SIG-M5 (cell line): ENCODE measurements around the gene ZBTB32.
A peak's percentile ranks its signal among the peaks of the same experiment; 100 is the strongest.
"Not testable (repeated sequence)": the region's sequence is repeated elsewhere in the genome, so short reads cannot be mapped to it uniquely, and the experiment has no call there.

Source experiments
- DNase-seq: peaks from one replicate; lab custom pipeline; 2025; lab: John Stamatoyannopoulos, UW

The ZBTB32 gene, protein sequence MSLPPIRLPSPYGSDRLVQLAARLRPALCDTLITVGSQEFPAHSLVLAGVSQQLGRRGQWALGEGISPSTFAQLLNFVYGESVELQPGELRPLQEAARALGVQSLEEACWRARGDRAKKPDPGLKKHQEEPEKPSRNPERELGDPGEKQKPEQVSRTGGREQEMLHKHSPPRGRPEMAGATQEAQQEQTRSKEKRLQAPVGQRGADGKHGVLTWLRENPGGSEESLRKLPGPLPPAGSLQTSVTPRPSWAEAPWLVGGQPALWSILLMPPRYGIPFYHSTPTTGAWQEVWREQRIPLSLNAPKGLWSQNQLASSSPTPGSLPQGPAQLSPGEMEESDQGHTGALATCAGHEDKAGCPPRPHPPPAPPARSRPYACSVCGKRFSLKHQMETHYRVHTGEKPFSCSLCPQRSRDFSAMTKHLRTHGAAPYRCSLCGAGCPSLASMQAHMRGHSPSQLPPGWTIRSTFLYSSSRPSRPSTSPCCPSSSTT

GRCh38 chr19:35704218-35704617 lies at the start of gene ZBTB32:
Gene ZBTB32, plus strand, starts transcription at chr19:35704558. Its CDS starts 10,069 bp downstream, at chr19:35714627.
- DNase-seq, result no peak

- DNase-seq, result not testable (repeated sequence)
Measured at GRCh38 chr19:35654828-35655227, 49.5 kb upstream of the ZBTB32 start.

- DNase-seq, result no peak
Measured at GRCh38 chr19:35655600-35655999, 48.8 kb upstream of the ZBTB32 start.

DNA sequence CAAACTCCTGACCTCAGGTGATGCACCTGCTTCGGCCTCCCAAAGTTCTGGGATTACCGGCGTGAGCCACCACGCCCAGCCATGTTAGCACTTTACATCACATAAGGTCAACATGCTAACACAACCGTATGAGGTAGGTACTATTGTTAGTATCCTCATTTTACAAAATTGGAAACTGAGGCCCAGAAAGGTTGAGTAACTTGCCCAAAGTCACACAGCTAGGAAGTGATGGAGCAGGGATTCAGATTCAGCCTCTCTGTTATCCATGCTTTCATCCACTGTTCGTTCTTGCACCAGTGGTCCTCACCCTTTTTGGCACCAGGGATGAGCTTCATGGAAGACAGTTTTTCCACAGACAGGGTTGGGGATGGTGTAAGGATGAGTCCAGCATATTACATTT lies 47.7 kb upstream of the ZBTB32 start:
- DNase-seq, result no peak

- no peak for DNase-seq
Measured at GRCh38 chr19:35657904-35658700, 46.3 kb upstream of the ZBTB32 start.

DNA sequence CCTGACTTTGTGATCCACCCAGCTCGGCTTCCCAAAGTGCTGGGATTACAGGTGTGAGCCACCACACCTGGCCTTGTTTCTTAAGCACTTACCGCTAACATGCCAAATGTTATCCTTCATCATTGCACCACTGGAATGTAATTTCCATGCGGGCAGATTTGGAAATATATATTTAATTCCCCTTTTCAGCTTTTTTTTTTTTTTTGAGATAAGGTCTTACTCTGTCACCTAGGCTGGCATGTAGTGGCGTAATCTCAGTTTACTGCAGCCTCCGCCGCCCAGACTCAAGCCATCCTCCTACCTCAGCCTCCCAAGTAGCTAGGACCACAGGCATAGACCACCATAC lies 42.4 kb upstream of the ZBTB32 start:
- DNase-seq, result no peak

- no peak for DNase-seq
Measured at GRCh38 chr19:35663981-35664380, 40.4 kb upstream of the ZBTB32 start.

DNA sequence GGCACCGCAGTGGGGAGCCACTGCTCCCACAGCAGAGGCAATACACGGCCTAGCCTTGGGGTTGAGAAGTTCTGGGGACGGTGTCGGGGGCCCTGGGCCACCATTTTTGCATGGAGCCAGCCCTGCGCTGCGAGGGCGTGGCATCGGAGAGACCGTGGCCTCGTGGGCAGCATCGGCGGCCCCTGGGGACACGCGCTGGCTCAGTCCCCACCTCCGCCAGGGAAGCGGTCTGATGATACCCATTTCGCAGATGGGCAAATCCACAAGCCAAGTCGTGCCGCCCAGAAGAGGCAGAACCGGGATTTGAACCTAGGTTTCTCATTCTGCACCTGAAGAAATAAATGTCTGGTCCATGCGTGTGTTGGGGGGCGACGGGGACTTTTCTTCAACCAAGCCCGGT lies 39.2 kb upstream of the ZBTB32 start:
- DNase-seq, result no peak

DNA sequence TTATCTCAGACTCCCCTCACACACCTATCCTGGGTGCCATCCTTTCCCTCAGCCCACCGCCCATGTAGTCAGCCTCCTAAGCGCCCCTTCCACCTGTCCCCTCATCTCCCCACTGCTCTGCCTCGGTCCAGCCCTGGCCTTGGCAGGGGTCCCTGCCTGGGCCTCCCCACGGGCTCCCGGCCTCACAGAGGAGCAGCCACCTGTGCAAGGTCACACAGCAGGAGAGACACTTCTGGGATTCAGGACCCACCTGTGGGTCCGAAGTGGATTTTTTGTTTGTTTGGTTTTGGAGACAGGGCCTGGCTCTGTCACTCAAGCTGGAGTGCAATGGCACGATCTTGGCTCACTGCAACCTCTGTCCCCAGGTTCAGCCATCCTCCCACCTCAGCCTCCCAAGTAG lies 38.8 kb upstream of the ZBTB32 start:
- no peak for DNase-seq

DNA sequence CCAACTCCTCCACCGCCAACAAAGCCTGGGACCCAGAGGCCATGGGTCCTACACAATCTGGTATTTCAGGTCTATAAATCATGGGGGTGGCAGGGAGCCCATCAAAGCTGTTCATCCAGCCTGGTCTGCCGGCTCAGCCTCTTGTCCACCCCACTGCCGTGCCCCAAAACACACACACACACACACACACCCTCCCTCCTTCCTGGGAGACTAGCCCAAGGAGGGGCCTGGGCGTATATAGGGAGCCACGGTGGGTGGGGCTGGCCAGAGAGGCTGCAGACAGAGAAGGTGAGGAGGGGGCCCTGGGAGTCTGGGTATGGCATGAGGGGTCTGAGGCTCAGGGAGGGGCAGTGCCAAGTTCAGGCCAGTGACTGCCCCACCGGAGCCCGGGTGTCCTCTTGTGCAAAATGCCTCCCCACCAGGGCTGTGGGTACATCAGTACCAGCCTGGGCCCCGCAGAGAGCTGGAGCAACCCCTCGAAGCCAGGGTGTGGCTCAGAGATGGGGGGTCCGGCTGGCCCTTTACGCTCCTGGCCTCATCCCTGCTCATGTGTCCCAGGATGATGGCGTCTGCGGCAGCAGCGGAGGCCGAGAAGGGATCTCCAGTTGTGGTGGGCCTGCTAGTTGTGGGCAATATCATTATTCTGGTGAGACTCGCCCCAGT lies 38.0 kb upstream of the ZBTB32 start, which contains the start of gene UPK1A:
Gene UPK1A (plus strand): TSS at position 267 of the 663 bp plus-strand sequence. CDS start 296 bp downstream, at position 563.
- DNase-seq, result no peak

DNA sequence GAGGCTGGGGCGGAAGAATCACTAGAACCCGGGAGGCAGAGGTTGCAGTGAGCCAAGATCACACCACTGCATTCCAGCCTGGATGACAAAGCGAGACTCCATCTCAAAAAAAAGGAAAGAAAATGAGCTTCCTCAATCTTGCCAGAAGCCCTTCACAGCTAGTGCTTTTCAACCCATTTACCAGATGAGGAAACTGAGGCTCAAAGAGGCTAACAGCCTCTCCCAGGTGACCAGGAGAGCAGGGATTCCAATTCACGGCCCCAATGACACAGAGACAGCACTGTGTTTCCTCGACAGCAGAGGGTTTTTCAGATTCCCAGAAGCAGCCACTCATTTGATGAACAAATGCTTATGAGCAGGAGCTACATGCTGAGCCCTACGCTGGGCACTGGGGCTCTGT lies 34.8 kb upstream of the ZBTB32 start:
- DNase-seq, result no peak

DNA sequence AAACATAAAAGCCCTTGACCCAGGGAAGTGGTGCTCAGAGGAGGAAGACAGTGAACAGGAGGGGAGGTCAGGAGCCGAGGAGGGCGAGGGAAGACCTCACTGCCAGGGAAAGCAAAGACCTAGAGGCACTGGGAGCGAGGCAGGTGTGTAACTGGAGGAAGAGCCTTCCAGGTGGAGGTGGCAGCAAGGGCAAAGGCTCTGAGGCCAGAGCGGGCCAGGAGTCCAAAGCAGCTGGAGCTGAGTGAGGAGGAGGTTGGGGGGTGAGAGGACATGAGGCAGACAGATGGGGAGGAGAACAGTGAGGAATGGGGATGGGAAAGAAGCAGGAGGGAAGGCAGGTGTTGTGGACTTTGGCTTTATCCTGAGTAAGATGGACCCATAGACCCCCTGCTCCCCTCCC lies 34.4 kb upstream of the ZBTB32 start:
- no peak for DNase-seq

DNA sequence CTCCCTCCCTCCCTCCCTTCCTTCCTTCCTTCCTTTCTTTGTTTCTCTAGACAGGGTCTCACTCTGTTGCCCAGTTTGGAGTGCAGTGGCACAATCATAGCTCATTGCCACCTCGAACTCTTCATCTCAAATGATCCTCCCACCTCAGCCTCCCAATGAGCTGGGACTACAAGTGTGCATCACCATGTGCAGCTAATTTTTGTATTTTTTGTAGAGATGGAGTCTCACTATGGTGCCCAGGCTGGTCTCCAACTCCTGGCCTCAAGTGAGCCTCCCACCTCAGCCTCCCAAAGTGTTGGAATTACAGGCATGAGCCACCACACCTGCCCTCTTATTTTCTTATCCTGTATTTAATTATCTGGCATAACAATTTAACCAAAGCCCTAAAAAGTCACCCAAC lies 33.7 kb upstream of the ZBTB32 start:
- DNase-seq, result no peak

- no peak for DNase-seq
Measured at GRCh38 chr19:35671818-35672217, 32.5 kb upstream of the ZBTB32 start.

DNA sequence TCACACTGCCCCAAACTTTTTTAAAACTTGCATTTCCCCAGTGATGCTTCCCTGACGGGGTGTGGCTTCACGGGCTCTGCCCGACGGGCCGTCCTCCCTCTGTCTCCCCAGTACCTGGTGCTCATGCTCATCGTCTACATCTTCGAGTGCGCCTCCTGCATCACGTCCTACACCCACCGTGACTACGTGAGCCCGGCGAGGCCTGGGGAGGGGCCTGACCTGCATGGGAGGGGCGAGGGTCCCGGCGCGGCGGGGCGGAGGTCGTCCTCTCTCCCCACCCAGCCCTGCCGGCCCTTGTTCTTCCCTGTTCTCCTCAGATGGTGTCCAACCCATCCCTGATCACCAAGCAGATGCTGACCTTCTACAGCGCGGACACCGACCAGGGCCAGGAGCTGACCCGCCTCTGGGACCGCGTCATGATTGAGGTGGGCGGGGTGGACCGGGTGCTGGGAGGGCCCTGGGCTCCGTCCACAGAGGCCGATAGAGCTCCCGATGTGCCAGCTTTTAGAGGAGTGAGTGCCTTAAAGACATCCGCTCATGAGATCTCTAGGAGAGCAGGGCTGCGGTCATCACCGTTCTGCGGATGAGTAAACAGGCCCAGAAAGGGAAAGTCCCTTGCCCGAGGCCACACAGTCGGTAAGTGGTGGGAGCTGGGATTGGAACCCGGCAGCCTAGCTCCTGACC lies 31.1 kb upstream of the ZBTB32 start:
- DNase-seq, result no peak

DNA sequence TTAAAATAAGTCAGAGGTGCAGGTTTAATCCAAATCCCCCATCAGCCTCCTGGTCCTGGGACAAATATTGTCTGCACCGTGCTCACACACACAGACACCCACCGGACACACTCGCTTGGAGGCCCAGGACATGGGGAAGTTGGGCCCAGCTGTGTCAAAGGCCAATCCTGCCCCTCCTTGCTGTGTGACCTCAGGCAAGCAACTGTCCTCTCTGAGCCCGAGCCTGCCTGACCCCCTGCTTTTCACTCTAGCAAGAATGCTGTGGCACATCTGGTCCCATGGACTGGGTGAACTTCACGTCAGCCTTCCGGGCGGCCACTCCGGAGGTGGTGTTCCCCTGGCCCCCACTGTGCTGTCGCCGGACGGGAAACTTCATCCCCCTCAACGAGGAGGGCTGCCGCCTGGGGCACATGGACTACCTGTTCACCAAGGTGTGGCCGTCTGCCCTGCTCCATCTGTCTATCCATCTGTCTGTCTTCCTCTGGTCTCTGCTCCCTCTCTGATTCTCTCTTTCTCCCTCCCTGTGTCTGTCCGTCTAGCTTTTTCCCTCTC lies 28.7 kb upstream of the ZBTB32 start:
- no peak for DNase-seq

GRCh38 chr19:35689836-35690235 lies 14.5 kb upstream of the ZBTB32 start:
- DNase-seq, result no peak

- DNase-seq, result not testable (repeated sequence)
Measured at GRCh38 chr19:35691106-35691505, 13.3 kb upstream of the ZBTB32 start.

GRCh38 chr19:35692010-35692409 lies 12.3 kb upstream of the ZBTB32 start:
- DNase-seq, result no peak

DNA sequence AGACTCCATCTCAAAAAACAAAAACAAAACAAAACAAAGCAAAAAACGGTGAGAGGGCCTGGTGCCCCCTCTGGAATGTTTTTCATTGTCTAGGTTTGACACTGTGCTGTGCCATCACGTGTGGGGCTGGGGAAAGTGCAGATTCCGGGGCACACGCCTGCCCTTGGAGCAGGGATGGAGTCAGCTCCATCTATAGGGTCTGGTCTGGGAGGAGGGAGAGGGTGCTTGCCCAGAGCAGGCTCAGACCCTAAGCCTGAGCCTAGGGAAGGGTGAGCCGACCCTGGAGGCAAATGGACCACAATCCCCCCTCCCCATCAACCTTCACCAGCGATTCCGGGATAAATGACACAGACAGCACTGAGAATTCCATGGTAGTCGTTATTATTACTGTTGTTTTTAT lies 10.9 kb upstream of the ZBTB32 start:
- DNase-seq, result no peak

DNA sequence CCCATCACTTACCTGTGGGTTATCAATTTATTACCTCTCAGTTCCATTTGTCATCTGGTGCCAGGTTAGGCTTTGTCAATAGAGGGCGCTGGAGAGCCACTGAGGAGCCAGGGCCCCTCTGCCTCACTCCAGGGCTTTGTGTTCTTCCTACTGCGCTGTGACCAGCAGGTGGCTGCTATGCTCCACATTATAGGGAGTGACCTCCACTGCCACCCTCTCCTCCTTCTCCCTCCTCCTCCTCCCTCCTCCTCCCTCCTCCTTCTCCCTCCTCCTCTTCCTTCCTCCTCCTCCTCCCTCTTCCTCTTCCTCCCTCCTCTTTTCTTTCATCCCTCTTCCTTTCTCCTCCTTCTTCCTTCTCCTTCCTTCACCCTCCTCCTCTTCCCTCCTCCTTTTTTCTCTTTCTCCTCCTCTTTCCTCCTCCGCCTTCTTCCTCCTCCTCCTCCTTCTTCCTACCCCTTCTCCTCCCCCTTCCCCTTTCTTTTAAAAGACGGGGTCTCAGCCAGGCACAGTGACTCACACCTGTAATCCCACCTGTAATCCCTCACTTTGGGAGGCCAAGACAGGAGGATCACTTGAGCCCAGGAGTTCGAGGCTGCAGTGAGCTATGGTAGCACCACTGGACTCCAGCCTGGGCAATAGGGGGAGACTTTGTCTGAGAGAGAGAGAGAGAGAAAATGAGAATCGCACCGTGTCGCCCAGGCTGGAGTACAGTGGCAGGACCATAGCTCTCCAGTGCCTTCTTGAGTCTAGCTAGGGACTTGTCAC lies 10.3 kb upstream of the ZBTB32 start:
- DNase-seq, result peak; percentile 11
